Ovary (tissue), 3 donors: ENCODE measurements around the gene EHHADH.

Source experiments
- CTCF ChIP-seq, 3 donors: fragments of 450-650 bp in 2 of 3; fragments of 200-600 bp in 1 of 3; IDR thresholded peaks; one replicate each; pipeline versions ENCODE4 v1.5.1 to v1.8.0; 2016 to 2022; ENCODE audit warnings: antibody characterized with exemption in 3 of 3, mild to moderate bottlenecking in 1 of 3
- POLR2A ChIP-seq: fragments of 450-650 bp; IDR thresholded peaks from one replicate; pipeline ENCODE4 v1.6.1; 2017; ENCODE audit warnings: antibody characterized with exemption, mild to moderate bottlenecking, moderate library complexity
- donor health status: DM: no; HTN: no; CAD: no.

- no peak for TF ChIP-seq CTCF (IDR thresholded peaks at IDR 0.05)
- no peak for TF ChIP-seq POLR2A
These were observed 11.2 kb upstream of the EHHADH start for GRCh38 chr3:185264849-185265553.
